GM06990 (cell line): ENCODE measurements around the gene KRTAP17-1.

Experiments
- DNase-seq: peaks from one replicate; pipeline ENCODE4 v3.0.0-alpha.2; 2011; ENCODE audit not compliant: insufficient read length; ENCODE audit errors: extremely low read depth
- H3K27me3 ChIP-seq: replicated peaks from 2 replicates; pipeline ENCODE4 v1.6.0; 2011; ENCODE audit warnings: low read length; ENCODE audit not compliant: control insufficient read depth, insufficient read depth
- H3K36me3 ChIP-seq: 2 replicates; pipeline ENCODE4 v1.5.1; 2011; ENCODE audit warnings: low read length; ENCODE audit not compliant: control insufficient read depth, insufficient read depth
- H3K4me3 ChIP-seq: replicated peaks from 2 replicates; pipeline ENCODE4 v1.5.1; 2011; ENCODE audit warnings: low read depth, mild to moderate bottlenecking, control low read depth, low read length
- TF ChIP-seq, protein P1 (sequence below): IDR thresholded peaks from 2 replicates; pipeline ENCODE4 v1.5.1; 2011; ENCODE audit warnings: low read length, control low read depth, mild to moderate bottlenecking, inconsistent platforms; ENCODE audit not compliant: insufficient read depth, poor library complexity, severe bottlenecking

KRTAP17-1 gene

GRCh38 chr17:41325126-41325525 is 9.6 kb upstream of the KRTAP17-1 start:
- DNase-seq, result no peak
- TF ChIP-seq, protein P1, sequence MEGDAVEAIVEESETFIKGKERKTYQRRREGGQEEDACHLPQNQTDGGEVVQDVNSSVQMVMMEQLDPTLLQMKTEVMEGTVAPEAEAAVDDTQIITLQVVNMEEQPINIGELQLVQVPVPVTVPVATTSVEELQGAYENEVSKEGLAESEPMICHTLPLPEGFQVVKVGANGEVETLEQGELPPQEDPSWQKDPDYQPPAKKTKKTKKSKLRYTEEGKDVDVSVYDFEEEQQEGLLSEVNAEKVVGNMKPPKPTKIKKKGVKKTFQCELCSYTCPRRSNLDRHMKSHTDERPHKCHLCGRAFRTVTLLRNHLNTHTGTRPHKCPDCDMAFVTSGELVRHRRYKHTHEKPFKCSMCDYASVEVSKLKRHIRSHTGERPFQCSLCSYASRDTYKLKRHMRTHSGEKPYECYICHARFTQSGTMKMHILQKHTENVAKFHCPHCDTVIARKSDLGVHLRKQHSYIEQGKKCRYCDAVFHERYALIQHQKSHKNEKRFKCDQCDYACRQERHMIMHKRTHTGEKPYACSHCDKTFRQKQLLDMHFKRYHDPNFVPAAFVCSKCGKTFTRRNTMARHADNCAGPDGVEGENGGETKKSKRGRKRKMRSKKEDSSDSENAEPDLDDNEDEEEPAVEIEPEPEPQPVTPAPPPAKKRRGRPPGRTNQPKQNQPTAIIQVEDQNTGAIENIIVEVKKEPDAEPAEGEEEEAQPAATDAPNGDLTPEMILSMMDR, result no peak
- Histone ChIP-seq H3K4me3 (no peak overlapping the region), H3K27me3 (no peaks in the 10 kb centered on the region; the same call in 1 of the 2 replicates), H3K36me3 (no peaks in the 10 kb centered on the region)

DNA sequence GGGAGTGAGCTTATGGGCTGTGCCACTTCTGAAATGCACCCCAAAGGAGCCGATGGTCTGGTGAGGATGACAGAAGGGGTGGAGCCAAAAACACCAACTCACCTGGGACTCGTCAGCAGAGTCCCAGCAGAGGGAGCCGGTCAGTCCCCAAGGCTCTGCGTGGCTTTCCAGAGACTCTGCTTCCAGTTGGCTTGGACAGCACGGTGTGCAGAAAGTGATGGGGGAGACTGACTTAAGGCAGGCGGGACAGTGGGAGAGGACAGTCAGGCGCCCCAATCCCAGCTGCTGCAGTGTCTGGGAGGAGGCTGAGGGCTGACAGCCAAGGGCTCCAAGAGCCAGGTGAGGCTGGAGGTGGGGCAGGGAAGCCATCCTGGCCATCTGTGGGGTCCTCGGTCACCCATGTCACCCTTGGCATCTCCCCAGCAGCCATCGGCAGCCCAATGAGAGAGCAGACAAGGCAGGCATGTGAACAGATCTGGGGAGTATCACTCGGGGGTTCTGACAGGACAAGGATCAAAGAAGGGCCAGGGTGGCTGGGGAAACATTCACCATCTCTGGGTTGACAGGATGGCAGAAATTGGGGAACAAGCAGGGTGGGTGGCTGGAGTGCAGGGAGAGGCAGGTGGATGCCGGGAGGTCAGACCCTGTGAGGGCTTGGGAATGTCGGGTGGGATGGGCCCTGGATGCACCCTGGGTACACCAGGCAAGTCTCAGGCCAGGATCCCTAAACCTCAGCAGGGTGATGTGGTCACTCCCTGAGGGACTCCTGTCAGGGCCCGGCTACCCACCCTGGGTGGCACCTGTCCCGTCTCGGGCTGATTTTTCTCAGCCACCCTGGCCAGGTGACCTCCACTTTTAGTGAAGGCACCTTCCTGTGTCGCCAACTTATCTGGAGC is 8.9 kb upstream of the KRTAP17-1 start:
- Histone ChIP-seq H3K4me3 (no peak overlapping the region), H3K27me3 (no peaks in the 10 kb centered on the region; the same call in 1 of the 2 replicates), H3K36me3 (no peaks in the 10 kb centered on the region)
- no peak for DNase-seq
- TF ChIP-seq, protein P1, result no peak

DNA sequence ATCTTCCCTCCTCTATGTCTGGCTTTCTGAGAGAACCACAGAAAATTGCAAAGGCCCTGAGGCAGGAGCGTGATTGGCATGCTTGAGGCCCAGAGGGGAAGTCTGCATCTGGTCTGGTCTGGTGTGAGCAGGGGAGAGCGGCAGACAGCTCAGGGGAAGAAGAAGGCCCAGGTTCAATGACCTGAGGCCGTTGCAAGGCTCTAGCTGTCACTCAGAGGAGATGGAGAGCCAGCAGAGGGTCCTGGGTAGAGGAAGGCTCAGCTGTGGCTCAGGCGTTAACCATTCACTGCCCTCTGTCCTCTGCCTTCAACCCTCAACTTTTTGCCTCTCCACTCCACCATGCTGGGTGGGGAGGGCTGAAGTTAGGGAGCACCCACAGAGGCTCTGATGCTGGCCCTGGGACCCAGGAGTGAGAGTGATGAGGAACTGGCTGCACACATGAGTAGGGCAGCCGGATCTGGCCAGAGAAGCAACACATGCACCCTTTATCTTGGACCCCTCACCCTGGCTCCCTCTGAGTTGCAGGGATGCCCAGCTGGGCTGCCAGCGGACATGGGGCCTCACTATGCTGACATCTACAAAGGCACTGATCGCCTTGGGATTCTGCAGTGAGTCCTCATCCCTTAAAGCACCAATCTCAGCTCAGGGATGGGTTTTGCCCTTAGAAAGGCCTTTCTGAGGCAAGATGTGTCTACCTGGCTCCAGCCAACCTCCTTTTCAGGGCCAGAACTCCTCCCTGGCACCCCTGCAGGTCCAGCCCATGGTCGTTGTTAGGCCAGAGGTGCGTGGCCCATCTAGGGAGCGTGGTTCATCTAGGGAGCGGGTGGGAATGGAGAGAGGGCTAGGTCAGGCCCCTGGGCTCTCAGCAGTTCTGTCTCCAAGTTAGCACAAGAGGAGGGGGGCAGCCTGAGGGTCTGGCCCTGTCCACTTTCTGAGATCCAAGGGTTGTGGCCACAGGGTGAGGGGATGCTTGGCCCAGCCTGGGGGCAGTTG is 7.7 kb upstream of the KRTAP17-1 start:
- no peak for DNase-seq
- no peaks in the 10 kb centered on the region; the same call in 1 of the 2 replicates for H3K27me3 ChIP-seq
- H3K36me3 ChIP-seq, result no peaks in the 10 kb centered on the region
- no peak overlapping the region for H3K4me3 ChIP-seq
- TF ChIP-seq, protein P1, result no peak

GRCh38 chr17:41322094-41322902 is 6.8 kb upstream of the KRTAP17-1 start:
- Histone ChIP-seq H3K4me3 (no peak overlapping the region), H3K27me3 (no peaks in the 10 kb centered on the region; the same call in 1 of the 2 replicates), H3K36me3 (no peaks in the 10 kb centered on the region)
- TF ChIP-seq, protein P1, result peak; percentile 76
- DNase-seq, result no peak

GRCh38 chr17:41318231-41318630 is 2.7 kb upstream of the KRTAP17-1 start:
- no peak for DNase-seq
- Histone ChIP-seq H3K27me3 (no peaks in the 10 kb centered on the region; the same call in 1 of the 2 replicates), H3K4me3 (no peak overlapping the region), H3K36me3 (no peaks in the 10 kb centered on the region)
- TF ChIP-seq, protein P1, result no peak
